Stimulated activated CD4-positive, alpha-beta T cell treated with anti-CD3 and anti-CD28 coated beads, Interleukin-15, amount 100 ng/mL, for 24 hours (primary cell): ENCODE measurements around the gene ADIPOR2.

Experiments
- DNase-seq: peaks from one replicate; pipeline ENCODE4 v3.0.0-alpha.2; 2020

The ADIPOR2 gene

DNA sequence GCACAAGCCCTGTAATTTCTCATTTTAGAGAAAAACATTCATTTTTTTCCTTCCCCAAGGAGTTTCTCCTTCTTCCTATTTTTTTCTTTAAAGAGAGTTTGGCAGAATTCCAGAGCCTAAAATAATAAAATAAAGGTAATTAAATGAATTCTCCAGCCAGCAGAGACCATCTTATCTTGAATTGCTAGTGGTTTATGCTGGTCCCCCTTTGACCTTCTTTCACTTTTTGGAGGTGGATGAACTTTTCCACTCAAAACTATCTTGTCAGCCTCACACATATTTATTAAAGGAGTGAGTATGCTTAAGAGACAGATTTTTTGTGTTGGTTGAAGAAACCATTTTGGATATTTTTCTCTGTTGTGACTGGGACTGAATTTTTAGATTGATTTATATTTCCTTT, 47.6 kb downstream of the ADIPOR2 start:
- no peak for DNase-seq

- DNase-seq, result no peak
Measured at GRCh38 chr12:1739368-1739767, 48.5 kb downstream of the ADIPOR2 start.

DNA sequence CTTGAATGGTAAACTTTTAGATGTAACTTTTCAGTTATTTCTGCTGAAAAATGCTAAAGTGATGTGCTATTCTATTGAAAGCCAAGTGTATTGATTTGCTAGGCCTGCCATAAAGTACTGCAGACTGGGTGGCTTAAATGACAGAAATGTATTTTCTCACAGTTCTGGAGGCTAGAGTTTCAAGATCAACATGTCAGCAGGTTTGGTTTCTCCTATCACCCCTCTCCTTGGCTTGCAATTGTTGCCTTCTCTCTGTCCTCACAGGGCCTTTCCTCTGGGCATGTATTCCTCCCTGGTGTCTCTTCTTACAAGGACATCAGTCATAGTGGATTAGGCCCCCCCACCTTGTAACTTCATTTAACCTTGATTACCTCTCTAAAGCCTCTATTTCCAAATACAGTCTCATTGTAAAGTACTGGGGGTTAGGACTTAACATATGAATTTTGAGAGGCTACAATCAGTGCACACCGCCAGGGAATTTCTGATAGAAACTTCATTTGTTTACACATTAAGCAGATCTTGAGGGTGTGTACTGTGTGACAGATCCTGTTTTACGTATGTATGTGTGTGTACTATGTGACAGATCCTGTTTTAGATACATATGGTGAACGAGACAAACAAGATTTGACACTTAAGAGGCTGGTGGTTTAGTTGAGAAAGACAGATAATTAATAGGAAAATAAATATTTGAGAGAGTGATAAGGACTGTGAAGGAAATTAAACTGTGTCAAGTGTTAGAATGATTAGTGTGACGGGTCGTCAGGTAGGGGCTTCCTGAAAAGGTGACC, 49.5 kb downstream of the ADIPOR2 start:
- DNase-seq, result no peak

DNA sequence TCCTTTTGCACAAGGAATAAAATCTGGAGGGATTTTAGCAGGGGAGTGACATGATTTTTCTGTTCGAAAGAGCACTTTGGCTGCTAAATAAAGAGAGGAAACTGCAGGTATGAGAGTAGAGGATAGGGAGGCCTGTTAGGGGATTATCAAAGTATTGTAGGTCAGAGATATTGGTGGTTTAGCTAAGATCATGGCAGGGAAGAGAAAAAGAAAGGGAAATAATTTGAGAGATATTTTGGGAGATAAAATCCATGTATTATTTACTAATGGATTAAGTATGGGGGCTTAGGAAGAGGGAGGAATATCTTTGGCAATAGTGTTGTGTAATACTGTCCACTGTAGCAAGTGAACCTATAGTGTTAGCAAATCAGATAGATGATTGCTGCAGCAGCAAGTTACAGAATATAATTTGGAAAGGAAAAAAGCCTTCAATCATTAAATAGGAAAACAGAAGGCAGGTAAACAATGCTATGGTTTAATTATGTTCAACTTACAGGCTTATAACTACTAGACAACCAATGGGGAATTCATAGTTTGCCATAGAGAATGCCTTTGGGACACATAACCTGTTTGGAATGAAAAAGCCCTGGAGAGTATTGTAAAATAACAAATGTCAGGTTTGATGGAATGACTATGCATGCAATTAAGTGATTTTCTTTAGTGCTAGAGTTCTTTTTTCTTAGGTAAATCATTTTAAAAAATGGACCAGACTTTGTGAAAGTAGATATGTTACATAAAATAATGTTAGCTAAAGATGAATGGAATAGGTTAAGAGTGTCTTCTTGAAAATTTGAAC, 50.5 kb downstream of the ADIPOR2 start:
- no peak for DNase-seq

DNA sequence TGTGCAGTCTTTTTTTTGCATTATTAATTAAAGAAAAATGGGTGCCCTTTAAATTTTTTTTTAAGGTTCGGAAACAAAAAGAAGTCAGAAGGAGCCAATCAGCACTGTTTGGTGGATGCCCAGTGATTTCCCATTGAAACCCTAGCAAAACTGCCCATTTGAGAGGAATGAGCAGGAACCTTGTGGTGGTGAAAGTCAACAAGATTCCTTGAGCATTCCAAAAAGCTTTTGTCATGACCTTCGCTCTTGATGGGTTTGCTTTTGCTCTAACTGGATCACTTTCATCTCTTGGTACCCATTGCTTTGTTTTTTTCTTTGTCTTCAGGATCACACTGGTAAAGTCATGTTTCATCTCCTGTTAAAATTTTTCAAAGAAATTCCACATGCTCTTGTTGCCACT, 54.1 kb downstream of the ADIPOR2 start:
- DNase-seq, result no peak

DNA sequence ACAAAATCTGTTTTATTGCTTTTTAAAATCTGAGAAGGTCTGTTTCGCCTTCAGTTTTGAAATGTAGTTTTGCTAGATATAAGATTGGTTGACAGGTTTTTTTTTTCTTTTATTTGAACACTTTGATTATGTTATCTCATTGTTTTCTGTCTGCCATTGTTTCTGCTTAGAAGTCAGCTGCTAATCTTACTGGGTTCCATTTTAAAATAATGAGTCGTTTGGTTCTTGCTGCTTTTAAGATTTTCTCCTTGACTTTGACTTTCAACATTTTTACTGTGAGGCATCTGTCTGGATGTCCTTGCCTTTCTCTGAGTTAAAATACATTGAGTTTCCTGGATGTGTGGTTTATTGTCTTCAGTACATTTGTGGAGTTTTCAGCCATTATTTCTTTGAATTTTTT, 56.7 kb downstream of the ADIPOR2 start:
- DNase-seq, result no peak

GRCh38 chr12:1749019-1749418, 58.1 kb downstream of the ADIPOR2 start:
- DNase-seq, result no peak

- DNase-seq, result no peak
Measured at GRCh38 chr12:1750300-1750699, 59.4 kb downstream of the ADIPOR2 start.

DNA sequence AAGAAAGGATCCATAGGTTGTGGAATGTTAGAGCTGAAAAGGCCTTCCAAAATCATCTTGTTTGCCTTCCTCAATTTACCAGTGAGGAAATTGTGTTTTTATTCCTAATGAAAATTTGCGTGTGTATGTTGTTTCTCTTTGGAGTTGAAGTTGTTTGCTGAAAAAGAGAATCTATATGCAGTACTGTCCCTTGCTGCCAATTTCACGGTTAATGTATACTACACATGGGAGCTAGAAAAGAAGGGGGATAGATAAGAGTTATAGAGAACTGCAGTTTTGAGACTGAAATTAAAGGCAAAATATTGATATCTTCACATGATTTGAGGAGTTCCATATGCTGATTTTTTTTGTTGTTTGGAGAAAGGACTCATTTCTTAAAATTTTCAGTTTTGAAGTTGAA, 67.5 kb downstream of the ADIPOR2 start:
- no peak for DNase-seq

DNA sequence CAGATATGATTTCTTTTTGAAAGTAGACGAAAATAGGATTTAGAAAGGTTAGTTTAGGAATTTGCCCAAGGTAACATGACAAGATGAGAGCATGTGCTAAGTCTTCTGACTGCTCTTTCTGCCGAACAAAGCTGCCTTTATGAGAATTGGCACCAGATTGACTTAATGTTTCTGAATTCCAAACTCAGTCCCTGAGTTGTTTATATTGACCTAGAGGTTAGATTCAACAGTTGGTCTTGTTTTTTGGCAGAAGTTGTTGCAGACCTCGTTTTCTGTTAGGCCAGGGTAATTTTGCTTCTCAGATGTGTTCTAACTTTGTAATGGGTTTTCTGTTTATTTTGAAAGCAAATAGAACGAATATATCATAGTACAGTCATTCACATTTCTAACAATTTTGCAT, 68.0 kb downstream of the ADIPOR2 start:
- DNase-seq, result no peak

DNA sequence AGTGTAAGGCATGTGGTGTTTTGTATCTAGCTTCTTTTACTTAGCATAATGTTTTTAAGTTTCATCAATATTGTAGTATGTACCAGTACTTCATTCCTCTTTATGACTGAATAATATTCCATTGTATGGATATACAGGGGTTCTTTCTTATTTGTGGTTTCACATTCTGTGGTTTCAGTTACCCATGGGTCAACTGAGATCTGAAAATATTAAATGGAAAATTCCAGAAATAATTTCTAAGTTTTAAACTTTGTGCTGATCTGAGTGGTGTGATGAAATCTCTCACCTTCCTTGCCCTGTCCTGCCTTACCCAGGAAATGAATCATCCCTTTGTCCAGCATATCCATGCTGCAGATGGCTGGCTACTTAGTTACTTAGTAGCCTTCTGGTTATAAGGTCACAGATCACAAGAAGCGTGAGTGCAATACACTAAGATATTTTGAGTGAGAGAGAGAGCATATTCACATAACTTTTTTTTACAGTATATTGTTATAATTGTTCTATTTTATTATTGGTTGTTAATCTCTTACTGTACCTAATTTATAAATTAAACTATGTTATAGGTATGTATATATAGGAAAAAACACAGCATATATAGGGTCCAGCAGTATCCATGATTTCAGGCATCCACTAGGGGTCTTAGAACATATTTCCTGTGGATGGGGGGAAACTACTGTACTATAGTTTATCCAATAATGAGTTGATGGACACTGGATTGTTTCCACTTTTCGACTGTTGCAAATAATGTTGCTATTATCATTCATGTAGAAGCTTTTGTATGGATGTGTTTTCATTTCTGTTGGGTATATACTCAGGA, 69.9 kb downstream of the ADIPOR2 start:
- no peak for DNase-seq

- DNase-seq, result no peak
Measured at GRCh38 chr12:1761857-1762256, 71.0 kb downstream of the ADIPOR2 start.

DNA sequence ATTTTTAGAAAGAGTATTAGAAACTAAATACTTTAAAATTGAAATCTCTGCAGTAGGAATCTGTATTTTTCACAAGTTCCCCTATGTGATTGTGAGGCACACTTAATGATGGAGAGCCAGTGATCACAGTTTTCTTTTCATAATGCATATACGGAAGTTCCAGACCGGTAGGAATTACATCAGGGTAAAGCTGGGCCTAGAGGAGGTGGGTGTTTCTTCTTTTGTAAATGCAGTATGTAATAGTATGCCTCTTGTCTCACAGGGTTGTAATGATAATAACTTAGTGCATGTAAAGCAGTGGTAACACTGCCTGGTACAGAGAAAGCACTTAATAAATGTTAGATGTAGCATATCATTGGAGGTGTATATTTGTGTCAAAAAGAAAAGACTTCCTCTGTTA, 72.3 kb downstream of the ADIPOR2 start:
- DNase-seq, result no peak

- DNase-seq, result no peak
Measured at GRCh38 chr12:1766110-1766509, 75.2 kb downstream of the ADIPOR2 start.

DNA sequence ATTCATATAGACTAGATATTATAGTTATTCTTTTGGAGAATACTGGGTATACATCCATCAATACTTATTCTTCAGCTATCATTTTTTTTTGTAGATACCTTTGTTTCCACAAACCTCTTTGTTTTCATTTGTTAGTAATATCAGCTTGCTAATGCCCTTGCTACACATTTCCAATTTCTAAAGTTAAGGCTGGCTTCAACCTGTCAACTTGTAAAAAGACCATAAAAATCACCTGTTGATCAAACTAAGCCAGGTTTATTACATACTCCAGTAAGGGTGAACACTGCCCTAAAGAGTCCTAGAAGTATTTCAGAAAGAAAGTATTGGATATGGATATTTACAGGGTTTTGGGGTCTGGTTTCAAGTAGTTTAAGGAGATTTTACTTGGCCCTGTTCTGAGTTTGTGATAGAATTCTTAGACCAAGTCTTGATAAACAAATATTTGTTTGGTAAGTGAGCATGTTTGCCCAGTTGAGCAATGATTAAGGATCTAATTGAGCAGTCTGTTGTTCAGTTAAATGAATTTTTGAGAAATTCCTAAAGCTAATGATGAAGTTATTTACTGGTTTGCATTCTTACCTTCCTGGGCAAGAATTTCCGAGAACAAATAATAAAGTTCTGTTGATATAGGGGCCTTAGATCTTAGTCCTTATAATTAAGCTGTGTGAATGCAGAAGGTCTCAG, 76.7 kb downstream of the ADIPOR2 start:
- no peak for DNase-seq

DNA sequence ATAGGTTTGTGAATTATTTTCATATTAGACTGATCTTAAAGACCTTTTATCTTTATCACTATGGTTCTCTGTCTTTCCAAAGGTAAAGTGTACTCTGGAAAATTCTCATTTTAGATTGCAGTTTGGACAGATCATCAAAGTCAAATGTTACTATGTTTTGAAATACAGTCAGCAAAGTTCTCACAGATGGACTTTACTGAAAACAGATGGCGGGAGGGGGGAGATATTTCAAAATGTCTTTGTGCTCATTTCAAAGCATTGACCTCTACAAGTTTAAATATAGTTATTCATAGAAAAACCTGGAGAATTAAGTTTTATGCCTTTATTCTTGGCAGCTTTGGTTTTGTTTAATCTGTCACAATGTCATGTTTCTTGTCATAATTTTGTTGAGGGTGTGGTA, 77.7 kb downstream of the ADIPOR2 start:
- no peak for DNase-seq

- DNase-seq, result no peak
Measured at GRCh38 chr12:1769809-1770494, 79.1 kb downstream of the ADIPOR2 start.

- no peak for DNase-seq
Measured at GRCh38 chr12:1773937-1774655, 83.2 kb downstream of the ADIPOR2 start.

GRCh38 chr12:1776170-1776921, 85.5 kb downstream of the ADIPOR2 start:
- DNase-seq, result no peak

DNA sequence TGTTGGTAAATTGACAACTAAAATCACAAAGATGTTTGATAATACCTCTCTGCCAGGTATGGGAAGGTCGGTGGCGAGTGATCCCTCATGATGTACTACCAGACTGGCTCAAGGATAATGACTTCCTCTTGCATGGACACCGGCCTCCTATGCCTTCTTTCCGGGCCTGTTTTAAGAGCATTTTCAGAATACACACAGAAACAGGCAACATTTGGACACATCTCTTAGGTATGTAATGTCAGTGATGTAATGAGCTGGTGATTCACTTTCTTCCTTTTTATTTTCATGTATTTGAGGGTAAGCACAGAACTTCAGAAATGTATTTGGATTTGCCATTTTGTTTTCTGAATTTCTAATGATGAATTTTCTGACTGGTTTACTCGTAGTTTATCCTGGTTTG, 86.9 kb downstream of the ADIPOR2 start:
- no peak for DNase-seq

DNA sequence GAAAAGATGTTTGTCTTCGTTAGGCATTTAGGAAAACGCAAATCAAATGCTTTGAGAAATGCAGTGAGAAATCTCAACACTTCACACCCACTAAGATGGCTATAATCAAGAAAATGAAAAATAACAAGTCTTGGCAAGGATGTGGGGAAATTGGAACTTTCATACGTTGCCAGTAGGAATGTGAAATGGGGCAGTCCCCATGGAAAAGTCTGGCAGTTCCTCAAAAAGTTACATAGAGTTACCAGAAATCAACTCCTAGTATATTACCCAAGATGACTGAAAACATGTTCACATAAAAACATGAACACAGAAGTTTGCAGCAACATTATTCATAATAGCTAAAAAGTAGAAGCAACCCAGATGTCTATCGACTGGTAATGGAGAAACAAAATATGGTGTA, 88.0 kb downstream of the ADIPOR2 start:
- DNase-seq, result no peak
